ENCODE measurements around the gene SPAG4.
A peak's percentile ranks its signal among the peaks of the same experiment; 100 is the strongest.

The SPAG4 gene

DNA sequence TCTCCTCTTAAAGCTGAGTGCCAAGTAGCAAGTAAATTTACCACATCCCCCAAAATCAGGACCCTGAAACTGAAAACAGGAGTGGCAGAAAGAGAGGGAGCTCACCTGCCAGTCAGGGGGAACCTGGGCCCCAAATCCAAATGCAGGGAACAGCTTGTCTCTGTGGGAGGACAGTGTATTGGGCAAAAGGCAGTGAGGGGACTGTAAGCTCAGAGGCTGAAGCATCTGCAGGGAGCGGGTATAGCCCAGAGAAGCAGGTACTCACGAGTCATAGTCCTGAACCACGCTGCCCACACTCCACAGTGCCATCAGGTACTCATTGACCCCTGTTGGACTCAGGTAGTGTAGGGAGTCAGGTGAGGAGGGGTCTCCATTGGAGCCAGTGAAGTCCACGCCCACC lies 15.0 kb downstream of the SPAG4 start:
- Mint-ChIP-seq H3K36me3 (peaks cover 5% of the 10 kb centered on the region), H3K9me3 (no peaks in the 10 kb centered on the region)

DNA sequence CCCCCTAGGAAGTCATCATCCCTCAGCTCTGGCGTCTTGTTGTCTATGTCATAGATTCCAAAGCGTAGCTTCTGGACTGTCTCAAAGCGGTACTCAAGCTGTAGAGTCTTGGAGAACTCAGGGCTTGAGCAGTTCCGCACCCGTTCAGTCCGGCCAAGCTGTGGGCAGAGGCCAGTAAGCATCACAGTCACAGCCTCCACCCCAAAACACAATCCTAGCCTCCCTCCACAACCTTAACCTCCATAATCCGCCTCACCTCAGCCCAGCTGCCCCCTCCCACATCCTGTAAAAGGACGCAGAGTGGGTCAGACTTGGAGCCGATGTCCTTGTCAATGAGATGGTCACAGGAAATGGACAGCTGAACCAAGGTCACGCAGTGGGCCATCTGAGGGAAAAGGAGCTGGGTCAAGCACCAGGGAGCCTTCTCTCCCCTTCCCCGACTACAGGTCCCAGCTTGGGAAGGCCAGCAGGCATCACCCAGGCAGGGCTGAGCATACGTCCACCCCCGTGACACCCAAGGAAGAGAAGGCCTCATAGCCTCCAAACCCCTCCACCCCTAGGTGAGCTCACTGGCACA lies 17.0 kb downstream of the SPAG4 start:
- no peak overlapping the region for H3K4me3 Mint-ChIP-seq
- peaks cover 25% of the 10 kb centered on the region for H3K4me1 Mint-ChIP-seq
- peaks cover 2% of the 10 kb centered on the region for H3K36me3 Mint-ChIP-seq
- H3K9me3 Mint-ChIP-seq: no peaks in the 10 kb centered on the region
- H3K27me3 Mint-ChIP-seq: no peaks in the 10 kb centered on the region
- H3K27ac Mint-ChIP-seq: peak overlapping the region; percentile 78

More for the DNA sequence above, 15.0 kb downstream of the SPAG4 start:
- Mint-ChIP-seq H3K4me1 (peaks cover 9% of the 10 kb centered on the region), H3K27me3 (no peaks in the 10 kb centered on the region), H3K4me3 (no peak overlapping the region), H3K27ac (peak overlapping the region; percentile 51)

DNA sequence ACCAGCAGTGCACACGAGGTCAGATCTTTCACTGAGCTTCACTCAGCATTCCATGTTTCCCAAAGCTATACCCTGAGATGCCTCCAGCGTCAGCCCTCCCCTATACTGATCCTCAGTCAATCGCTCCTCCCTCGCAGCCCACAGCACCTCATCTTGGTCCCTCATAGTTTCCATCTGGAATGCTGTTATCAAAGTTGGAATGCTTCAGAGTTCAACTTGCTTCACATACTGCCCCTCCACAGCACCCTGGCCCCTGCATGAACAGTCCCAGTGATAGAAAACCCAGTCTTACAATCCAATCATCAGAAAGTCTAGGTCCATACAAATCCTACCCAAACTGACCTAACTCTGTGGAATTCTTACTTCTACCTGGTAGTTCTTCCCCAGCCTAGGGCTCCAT lies 20.0 kb downstream of the SPAG4 start:
- no peak overlapping the region for H3K4me3 Mint-ChIP-seq
- peak overlapping the region; percentile 88 for H3K27ac Mint-ChIP-seq
- peaks cover 1% of the 10 kb centered on the region for H3K36me3 Mint-ChIP-seq
- H3K27me3 Mint-ChIP-seq: no peaks in the 10 kb centered on the region
- H3K4me1 Mint-ChIP-seq: peaks cover 53% of the 10 kb centered on the region
- H3K9me3 Mint-ChIP-seq: no peaks in the 10 kb centered on the region

DNA sequence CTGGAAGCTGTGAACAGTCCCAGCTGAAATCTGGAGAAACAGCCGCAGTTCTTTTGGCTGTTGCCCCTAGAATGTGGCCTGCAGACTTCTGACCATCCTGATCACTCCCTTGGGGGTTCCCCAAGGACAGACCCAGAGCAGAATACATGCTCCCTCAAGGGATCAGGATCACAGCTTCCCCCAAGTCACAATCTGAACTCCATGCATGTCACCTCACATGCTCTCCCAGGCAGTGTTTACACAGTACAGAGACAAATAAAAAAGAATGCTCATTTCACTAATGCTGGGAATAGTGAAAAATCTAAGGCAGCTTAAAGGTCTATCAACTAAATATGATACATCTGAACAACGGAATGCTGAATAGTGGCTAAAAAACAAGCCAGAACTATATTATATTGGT lies 20.5 kb downstream of the SPAG4 start:
- Mint-ChIP-seq H3K27me3 (no peaks in the 10 kb centered on the region), H3K36me3 (peaks cover 1% of the 10 kb centered on the region), H3K9me3 (no peaks in the 10 kb centered on the region), H3K4me3 (no peak overlapping the region), H3K4me1 (peaks cover 57% of the 10 kb centered on the region), H3K27ac (peak overlapping the region; percentile 88)

DNA sequence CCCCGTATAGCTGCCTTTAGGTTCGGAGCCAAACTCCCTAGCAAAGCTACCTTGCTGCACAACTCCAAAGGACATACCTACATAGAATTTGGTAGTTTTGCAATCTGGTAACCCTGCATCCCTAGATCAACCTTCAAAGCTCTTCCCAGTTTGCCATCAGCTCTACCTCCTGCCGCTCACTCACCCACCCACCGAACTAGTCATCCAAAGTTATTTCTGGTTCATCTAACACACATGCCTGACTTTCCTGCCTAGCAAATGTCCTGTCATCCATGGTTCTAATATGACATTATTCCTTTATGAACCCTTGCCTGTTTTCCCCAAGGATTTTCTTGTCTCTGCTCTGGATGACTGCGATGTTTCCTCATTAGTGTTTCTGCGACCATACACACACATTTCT lies 21.6 kb downstream of the SPAG4 start:
- H3K27ac Mint-ChIP-seq: peak overlapping the region; percentile 69
- H3K9me3 Mint-ChIP-seq: no peaks in the 10 kb centered on the region
- peaks cover 68% of the 10 kb centered on the region for H3K4me1 Mint-ChIP-seq
- H3K27me3 Mint-ChIP-seq: no peaks in the 10 kb centered on the region
- peaks cover 1% of the 10 kb centered on the region for H3K36me3 Mint-ChIP-seq
- H3K4me3 Mint-ChIP-seq: no peak overlapping the region

DNA sequence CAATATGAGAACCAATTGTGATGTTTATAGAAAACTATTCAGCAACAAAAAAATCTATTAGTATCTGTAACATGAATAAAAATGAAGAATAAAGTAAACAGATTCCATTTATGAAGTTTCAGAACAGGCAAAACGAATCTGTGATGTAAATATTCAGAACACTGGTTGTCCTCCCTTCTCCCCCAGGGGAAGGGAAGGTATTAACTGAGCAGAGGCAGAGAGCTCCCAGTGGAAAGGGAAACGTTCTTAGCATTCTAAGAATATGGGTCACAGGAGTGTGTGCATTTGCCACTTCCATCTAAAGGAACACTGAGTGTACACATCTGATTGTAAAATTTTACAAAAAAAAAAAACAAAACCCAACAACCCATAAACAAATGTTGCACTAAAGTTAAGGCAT lies 23.1 kb downstream of the SPAG4 start:
- Mint-ChIP-seq H3K4me3 (no peak overlapping the region), H3K36me3 (no peaks in the 10 kb centered on the region), H3K9me3 (no peaks in the 10 kb centered on the region), H3K4me1 (peaks cover 81% of the 10 kb centered on the region), H3K27ac (no peak overlapping the region), H3K27me3 (no peaks in the 10 kb centered on the region)

DNA sequence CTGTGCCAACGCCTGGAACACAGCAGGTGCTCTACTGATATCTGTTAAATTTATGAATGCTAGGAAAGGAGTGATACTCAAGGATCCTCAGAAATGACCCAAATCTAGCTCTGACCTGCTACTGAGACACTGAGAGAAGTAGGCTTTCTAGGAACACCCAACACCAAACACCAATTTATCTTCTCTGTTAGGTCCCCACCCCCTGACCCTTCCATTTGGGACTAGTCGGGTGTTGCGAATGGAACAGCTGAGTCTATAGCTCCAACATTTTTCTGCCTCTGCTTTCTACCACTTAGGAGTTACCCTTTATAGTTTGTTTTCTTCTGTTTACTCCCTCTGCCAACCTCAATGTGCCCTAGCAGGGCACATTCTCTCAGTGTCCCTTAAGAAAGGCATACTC lies 25.1 kb downstream of the SPAG4 start:
- Mint-ChIP-seq H3K27me3 (no peaks in the 10 kb centered on the region), H3K36me3 (no peaks in the 10 kb centered on the region), H3K4me1 (peaks cover 92% of the 10 kb centered on the region), H3K4me3 (no peak overlapping the region), H3K27ac (peak overlapping the region; percentile 73), H3K9me3 (no peaks in the 10 kb centered on the region)

DNA sequence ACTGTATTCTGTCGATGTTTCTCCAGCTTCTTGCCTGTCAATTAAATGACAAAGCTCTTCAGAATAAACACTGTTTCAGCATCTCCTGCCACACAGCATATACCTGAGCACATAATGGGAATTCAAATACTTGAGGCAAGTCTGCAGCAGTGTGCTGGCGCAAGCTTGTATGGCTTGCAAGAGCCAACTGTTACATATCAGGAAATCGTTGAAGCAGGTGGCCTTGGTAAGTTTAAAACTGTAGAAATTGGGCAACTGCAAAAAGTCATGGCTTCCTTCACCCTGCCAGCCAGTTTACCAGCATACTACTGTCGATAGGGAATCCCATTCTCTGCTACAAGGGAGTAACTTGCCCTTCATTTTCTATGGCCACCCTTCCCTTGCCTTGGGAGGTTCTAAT lies 26.1 kb downstream of the SPAG4 start:
- Mint-ChIP-seq H3K9me3 (no peaks in the 10 kb centered on the region), H3K36me3 (no peaks in the 10 kb centered on the region), H3K4me3 (no peak overlapping the region), H3K4me1 (peaks cover 93% of the 10 kb centered on the region), H3K27ac (no peak overlapping the region), H3K27me3 (no peaks in the 10 kb centered on the region)

DNA sequence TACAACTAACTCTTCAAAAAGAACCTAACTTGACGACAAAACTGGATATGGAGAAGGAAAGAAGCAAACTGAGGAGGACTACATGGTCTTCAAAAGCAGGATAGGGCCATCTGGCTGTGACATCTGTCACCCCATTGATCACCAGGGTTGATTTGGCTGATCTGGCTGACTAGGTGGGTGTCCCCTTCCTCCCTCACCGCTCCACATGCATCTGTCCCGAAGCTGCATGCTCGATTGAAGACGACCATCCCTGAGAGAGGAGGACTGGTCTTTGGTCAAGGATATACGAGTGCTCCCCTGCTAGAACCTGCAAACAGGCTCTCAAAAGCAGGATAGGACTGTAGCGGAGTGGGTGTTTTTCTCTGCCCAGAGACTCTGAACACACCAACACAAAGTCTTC lies 27.4 kb downstream of the SPAG4 start:
- H3K4me1 Mint-ChIP-seq: peaks cover 88% of the 10 kb centered on the region
- no peaks in the 10 kb centered on the region for H3K9me3 Mint-ChIP-seq
- peak overlapping the region; percentile 79 for H3K27ac Mint-ChIP-seq
- no peaks in the 10 kb centered on the region for H3K27me3 Mint-ChIP-seq
- no peaks in the 10 kb centered on the region for H3K36me3 Mint-ChIP-seq
- no peak overlapping the region for H3K4me3 Mint-ChIP-seq

DNA sequence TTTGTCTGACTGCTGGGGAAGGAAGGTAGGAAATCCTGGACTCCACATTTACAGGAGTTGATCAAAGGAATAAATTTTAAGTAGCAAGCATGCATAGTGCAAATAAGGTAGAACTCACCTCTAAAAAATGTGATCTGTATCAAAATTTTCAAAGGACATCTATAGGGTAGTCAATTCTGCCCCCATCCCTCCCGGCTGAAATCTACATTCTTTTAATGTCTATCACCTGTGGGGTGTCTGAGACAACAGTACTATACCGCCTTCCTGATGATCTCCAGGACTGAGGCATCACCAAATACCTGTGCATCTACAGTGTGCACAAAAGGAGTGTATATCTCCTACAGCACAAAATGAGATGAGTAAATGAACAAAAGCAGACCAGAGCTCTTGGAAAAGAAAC lies 29.2 kb downstream of the SPAG4 start:
- no peaks in the 10 kb centered on the region for H3K9me3 Mint-ChIP-seq
- no peak overlapping the region for H3K4me3 Mint-ChIP-seq
- H3K4me1 Mint-ChIP-seq: peaks cover 90% of the 10 kb centered on the region
- H3K27me3 Mint-ChIP-seq: no peaks in the 10 kb centered on the region
- H3K27ac Mint-ChIP-seq: peak overlapping the region; percentile 71
- peaks cover 7% of the 10 kb centered on the region for H3K36me3 Mint-ChIP-seq

DNA sequence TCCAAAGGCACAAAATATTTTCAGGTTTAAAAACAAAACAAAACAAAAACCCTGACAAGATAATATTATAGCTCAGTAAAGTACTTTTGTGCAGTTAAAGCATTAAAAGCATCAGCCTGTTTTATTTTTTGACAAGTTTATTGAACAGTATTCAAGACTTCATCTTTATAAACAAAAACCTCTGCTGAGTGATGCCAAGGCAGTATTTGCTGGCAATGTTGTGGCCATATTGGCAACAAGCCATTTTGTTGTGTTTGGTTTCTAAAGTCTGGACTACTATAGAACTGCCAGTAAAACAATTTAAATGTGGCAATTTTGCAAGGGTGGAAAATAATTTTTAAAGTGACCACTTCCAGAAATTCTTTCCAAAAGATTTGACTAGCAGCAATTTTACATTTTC lies 33.2 kb downstream of the SPAG4 start:
- H3K27ac Mint-ChIP-seq: no peak overlapping the region
- H3K36me3 Mint-ChIP-seq: peaks cover 18% of the 10 kb centered on the region
- no peaks in the 10 kb centered on the region for H3K9me3 Mint-ChIP-seq
- peaks cover 77% of the 10 kb centered on the region for H3K4me1 Mint-ChIP-seq
- H3K27me3 Mint-ChIP-seq: no peaks in the 10 kb centered on the region
- H3K4me3 Mint-ChIP-seq: no peak overlapping the region

DNA sequence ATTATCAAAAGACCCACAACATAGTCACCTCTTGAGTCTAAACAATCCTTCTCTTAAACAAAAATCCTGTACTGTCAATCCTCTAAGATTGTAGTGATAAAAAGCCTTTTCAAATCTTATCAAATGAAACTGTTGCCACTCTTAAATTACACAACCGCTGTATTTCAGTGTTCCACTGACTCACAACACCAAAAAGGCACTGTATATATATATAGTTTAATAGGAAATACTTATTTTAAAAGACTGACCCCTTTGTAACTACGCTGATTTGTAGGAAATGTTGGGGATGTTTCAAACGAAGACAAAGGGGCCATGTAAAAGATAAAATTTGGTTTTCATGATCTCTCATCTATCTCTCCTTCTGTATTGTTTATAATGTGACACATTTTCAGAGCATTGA lies 35.0 kb downstream of the SPAG4 start:
- H3K27ac Mint-ChIP-seq: peak overlapping the region; percentile 4
- no peaks in the 10 kb centered on the region for H3K9me3 Mint-ChIP-seq
- H3K27me3 Mint-ChIP-seq: no peaks in the 10 kb centered on the region
- peaks cover 18% of the 10 kb centered on the region for H3K36me3 Mint-ChIP-seq
- H3K4me1 Mint-ChIP-seq: peaks cover 60% of the 10 kb centered on the region
- H3K4me3 Mint-ChIP-seq: no peak overlapping the region

DNA sequence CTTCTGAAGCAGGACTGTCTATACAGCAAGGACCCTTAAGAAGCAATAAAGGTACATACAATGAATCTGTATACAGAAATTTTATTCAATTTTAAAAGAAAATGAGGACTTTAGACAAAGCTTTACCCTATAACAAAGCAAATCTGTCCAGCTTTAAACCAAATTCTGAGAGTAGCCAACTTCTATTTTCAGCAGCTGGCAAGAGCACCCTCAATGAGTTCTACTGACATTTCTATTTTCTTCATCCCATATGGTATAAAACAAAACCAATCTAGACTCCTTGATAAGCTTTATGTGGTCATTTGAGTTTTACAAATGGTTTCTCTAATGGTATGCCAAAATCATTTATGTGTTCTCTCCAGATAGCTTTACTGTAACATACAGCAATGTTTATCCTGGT lies 36.3 kb downstream of the SPAG4 start:
- Mint-ChIP-seq H3K9me3 (no peaks in the 10 kb centered on the region), H3K27ac (no peak overlapping the region), H3K36me3 (peaks cover 18% of the 10 kb centered on the region), H3K4me1 (peaks cover 55% of the 10 kb centered on the region), H3K27me3 (no peaks in the 10 kb centered on the region), H3K4me3 (no peak overlapping the region)

DNA sequence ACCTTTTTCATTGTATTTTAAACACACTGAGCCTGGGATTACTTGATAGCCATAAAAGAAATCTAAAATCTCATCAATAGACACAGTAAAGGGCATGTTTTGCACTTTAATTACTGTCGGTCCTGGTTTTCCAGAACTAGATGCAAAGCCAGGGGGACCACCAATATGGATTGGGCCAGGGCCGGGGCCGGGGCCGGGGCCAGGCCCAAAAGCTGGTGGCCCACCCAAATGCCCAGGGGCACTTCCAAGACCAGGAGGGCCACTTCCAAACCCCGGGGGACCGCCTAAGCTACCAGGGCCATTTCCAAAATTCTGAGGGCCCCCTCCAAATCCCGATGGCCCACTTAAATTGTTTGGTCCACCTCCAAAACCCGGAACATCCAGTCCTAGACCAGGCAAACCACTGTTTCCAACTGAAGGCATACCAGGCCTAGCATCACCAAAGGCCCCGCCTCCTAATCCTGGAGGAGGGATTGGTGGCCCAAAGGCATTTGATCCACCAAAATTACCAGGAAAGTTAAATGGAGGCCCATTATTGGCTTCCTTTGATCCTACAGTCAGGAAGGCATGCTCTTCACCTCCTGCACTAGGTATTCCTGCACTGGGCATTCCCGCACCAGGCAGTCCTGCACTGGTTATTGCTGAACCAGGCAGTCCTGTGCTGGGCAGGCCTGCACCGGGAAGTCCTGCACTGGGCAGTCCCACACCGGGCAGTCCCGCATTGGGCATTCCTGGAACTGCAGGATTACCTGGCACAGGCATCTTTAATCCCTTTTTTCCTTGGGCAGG lies 37.2 kb downstream of the SPAG4 start:
- Mint-ChIP-seq H3K36me3 (peaks cover 22% of the 10 kb centered on the region), H3K4me3 (no peak overlapping the region), H3K4me1 (peaks cover 57% of the 10 kb centered on the region), H3K27ac (no peak overlapping the region), H3K9me3 (no peaks in the 10 kb centered on the region), H3K27me3 (no peaks in the 10 kb centered on the region)

DNA sequence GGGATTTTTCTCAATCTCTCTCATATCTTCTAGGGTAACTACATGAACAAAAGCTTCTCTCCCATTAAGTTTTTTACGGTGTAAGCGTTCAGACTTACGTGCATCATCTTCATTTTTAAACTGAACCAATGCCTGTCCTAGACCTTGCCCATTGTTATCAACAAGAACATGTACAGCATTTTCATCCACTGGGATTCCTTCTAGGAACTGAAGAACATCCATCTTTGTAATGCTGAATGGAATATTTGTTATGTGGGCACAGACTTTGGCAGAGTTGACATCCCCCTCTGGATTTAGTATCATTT lies 37.8 kb downstream of the SPAG4 start:
- H3K27ac Mint-ChIP-seq: no peak overlapping the region
- no peak overlapping the region for H3K4me3 Mint-ChIP-seq
- H3K4me1 Mint-ChIP-seq: peaks cover 56% of the 10 kb centered on the region
- no peaks in the 10 kb centered on the region for H3K9me3 Mint-ChIP-seq
- no peaks in the 10 kb centered on the region for H3K27me3 Mint-ChIP-seq
- peaks cover 22% of the 10 kb centered on the region for H3K36me3 Mint-ChIP-seq

DNA sequence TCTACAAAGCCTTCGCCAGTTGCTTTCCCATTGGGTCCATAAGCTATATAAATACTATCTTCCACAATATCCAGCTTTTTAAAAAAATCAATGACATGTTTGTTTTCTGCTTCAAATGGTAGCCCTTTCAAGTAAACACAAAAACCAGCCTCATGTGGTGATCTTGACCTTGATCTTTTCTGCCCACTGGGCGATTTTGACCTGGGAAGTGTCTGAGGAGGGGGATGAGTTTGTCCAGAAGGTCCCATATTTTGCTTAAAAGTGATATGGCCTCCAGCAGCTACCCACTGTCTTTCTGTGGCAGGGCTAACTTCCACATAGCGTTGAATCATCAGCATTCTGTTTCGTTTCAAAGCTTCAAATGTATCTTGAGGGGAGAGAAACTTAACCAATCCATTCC lies 38.3 kb downstream of the SPAG4 start:
- no peaks in the 10 kb centered on the region for H3K27me3 Mint-ChIP-seq
- H3K27ac Mint-ChIP-seq: no peak overlapping the region
- H3K36me3 Mint-ChIP-seq: peaks cover 22% of the 10 kb centered on the region
- H3K4me1 Mint-ChIP-seq: peaks cover 55% of the 10 kb centered on the region
- no peak overlapping the region for H3K4me3 Mint-ChIP-seq
- H3K9me3 Mint-ChIP-seq: no peaks in the 10 kb centered on the region

DNA sequence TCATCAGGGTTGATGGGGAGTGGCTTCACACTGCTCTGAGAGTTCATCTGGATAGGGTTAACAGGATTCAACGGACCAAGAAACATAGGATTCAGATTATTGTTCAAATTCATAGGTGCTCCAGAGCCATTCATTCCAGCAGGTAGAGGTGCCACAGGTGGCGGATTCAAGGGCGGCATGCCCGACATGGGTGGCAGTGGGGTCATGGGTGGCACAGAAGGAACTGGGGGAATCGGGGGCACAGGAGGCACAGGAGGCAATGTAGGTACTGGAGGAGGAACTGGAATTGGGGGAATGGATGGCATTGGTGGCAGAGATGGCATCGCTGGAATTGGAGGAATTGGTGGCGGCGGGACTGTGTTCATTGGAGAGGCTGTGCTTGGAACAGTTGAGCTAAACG lies 38.8 kb downstream of the SPAG4 start:
- peaks cover 55% of the 10 kb centered on the region for H3K4me1 Mint-ChIP-seq
- H3K27me3 Mint-ChIP-seq: no peaks in the 10 kb centered on the region

More for the DNA sequence above, 38.8 kb downstream of the SPAG4 start:
- H3K36me3 Mint-ChIP-seq: peaks cover 19% of the 10 kb centered on the region
- no peak overlapping the region for H3K27ac Mint-ChIP-seq
- H3K9me3 Mint-ChIP-seq: no peaks in the 10 kb centered on the region
- H3K4me3 Mint-ChIP-seq: no peak overlapping the region
